Natural killer cell treated with Interleukin-12 subunit alpha and Interleukin-12 subunit beta and Interleukin-15 and Interleukin-18, amount 100 ng/mL, for 72 hours (primary cell): ENCODE results near the gene LMO1. TPM values are rescaled to one million over a fixed set of nuclear protein-coding genes. Genes with fewer than 3 reads are reported as not detected.

Source experiments
- ATAC-seq, 2 donors: fragments of 150-1000 bp; cut with Tn5 transposase in 1 of 2; sonication (Bioruptor Pico), chemical (Tn5 transposase) in 1 of 2; 2 replicates each; pipeline ENCODE4 v1.10.0; 2021
- DNase-seq: peaks from one replicate; pipeline ENCODE4 v3.0.0; 2022; ENCODE audit warnings: low spot score
- H3K27ac Mint-ChIP-seq, 2 donors: 1 replicate in 1 of 2; 2 replicates in 1 of 2; pipeline ENCODE4 v1.8.0; 2022; ENCODE audit warnings: mixed read lengths in 2 of 2, mild to moderate bottlenecking in 1 of 2, moderate library complexity in 1 of 2
- H3K27me3 Mint-ChIP-seq, 2 donors: 1 replicate in 1 of 2; 2 replicates in 1 of 2; pipeline ENCODE4 v1.8.0; 2022; ENCODE audit warnings: mixed read lengths in 2 of 2
- H3K36me3 Mint-ChIP-seq: one replicate; pipeline ENCODE4 v1.8.0; 2022; ENCODE audit warnings: mixed read lengths
- H3K4me1 Mint-ChIP-seq, 2 donors: 1 replicate in 1 of 2; 2 replicates in 1 of 2; pipeline ENCODE4 v1.8.0; 2022; ENCODE audit warnings: low read depth in 2 of 2, mixed read lengths in 2 of 2, mild to moderate bottlenecking in 1 of 2
- H3K4me3 Mint-ChIP-seq: one replicate; pipeline ENCODE4 v1.8.0; 2022; ENCODE audit warnings: mixed read lengths
- H3K9me3 Mint-ChIP-seq: 2 replicates; pipeline ENCODE4 v1.8.0; 2022; ENCODE audit warnings: mixed read lengths
- total RNA-seq, 2 donors: library from RNA; stranded (reverse); gene quantifications; one replicate each; pipeline ENCODE4 v1.2.3, GENCODE V29; 2022

The LMO1 gene
- total RNA-seq, 2 donors from 2014 or later = not detected

DNA sequence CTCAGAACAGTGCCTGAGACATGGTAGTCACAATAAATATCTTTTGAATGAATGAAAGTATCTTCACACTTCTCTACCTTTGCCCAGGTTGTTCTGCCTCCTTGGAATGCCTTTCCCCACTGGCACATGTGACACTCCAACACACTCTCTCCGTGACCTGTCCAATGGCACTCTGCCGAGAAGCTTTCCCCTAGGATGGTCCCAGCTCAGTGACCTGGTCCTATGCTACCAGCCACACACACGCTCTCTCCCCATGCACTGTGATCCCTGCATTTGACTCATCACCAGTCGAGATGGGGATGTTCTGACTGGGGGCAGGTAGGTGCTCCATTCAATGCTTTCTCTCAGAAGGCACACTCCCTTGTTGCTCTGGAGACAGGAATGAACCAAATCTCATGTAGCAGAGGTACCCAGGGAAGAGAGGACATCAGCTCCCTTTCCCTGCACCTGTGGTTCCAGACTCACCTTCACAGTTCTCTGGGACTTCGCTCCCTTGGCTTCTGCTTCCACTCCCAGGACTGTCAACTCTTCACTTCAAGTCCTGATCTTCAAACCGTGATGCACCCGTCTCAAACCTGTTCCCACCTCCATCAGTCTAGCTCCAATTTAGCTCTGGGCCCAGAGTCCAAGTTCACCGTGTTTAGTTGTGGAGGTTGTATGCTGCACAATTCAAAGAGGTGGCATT, 30.7 kb upstream of the LMO1 start:
- ATAC-seq (no peak), DNase-seq (no peak)
- Mint-ChIP-seq H3K36me3 (no peaks in the 10 kb centered on the region), H3K27me3 (peaks cover 3% of the 10 kb centered on the region in 2 donors), H3K9me3 (no peaks in the 10 kb centered on the region), H3K27ac (no peak overlapping the region), H3K4me3 (no peak overlapping the region), H3K4me1 (no peaks in the 10 kb centered on the region)

DNA sequence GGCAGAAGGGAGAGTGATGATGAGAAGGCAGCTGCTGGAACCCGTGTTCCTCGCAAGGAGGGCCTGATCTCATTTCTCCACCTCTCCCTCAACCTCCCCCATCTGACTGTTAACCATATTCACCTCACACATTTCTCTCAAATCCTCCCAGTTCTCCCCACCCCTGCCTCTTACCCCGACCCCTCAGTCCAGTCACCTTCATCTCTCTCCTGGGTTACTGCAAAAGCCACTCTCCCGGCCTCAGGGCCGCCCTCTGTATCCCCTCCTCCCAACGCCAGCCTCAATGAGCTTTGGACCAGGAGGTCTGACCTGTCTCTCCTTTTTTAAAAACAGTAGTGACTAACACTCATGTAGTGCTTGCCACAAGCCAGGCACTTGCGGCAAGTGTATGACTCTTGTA, 29.5 kb upstream of the LMO1 start:
- no peaks in the 10 kb centered on the region for H3K9me3 Mint-ChIP-seq
- DNase-seq (no peak), ATAC-seq (no peak)
- H3K27ac Mint-ChIP-seq = no peak overlapping the region
- H3K4me1 Mint-ChIP-seq = no peaks in the 10 kb centered on the region
- H3K4me3 Mint-ChIP-seq = no peak overlapping the region
- no peaks in the 10 kb centered on the region for H3K36me3 Mint-ChIP-seq
- H3K27me3 Mint-ChIP-seq = peaks cover 0 to 6% of the 10 kb centered on the region in 2 donors

DNA sequence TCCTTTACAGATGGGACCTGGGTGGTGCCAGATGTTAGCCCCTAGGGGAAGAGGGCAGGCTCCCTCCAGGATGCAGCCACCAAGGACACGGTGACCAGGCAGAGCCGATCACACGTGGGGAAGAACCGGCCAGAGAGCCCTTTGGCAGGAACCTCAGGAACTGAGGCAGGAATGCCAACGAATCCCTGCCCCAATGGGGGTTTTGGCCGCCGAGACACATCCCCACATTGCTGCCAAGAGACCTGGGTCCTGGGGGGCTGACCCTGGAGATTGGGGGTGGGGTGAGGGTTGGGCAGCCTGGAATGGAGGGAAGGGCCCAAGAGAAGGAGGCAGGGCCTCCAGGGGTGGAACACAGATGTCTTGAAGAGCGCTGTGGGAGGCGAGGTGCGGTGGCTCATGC, 28.7 kb upstream of the LMO1 start:
- peak; percentile 54 for DNase-seq
- no peak overlapping the region for H3K27ac Mint-ChIP-seq
- ATAC-seq = no peak

DNA sequence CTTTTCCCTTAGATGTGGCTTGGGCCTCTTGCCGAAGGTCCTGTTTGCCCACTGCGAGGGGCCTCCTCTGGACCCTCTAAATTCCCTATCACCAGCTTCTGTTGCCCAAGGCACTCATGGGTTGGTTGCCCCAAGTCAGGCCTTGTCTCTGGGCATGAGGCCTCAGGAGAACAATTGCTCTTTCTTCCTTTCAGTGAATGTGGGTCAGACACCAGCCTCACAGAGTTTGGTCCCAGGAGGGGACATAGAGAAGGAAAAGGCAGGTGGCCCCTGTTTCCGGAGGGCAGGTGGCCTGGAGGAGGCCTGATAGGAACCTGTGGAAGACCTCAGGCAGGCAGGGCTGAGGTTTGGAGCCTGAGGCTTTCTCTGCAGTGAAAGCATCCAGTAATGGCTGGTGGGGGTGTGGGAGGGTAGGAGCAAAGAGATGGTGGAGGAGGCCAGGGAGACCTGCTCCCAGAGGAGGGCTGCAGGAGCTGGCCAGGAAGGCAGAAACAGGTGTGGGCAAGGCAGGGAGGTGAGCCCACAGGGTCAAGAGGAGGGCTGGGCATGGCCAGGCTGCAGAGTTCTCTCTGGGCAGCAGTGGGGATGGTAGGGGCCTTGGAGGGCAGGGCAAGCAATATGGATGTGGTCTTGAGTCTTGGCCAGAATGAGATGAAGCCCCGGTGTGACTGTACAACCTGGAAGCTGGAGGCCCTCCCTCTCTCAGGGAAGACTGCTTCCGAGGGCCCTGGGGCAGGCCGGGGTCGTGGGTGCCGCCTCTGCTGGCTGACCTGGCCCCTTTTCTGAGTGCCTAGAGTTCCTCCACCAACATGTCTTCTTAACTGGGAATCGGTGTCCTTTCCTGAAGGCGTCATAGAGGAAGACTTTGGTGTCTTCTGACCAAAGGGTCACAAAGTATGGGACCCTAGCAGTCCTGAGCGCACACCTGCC, 28.0 kb upstream of the LMO1 start:
- H3K27me3 Mint-ChIP-seq = peaks cover 4 to 7% of the 10 kb centered on the region in 2 donors
- H3K4me3 Mint-ChIP-seq = no peak overlapping the region
- H3K9me3 Mint-ChIP-seq = no peaks in the 10 kb centered on the region
- no peaks in the 10 kb centered on the region for H3K36me3 Mint-ChIP-seq
- DNase-seq (peak; percentile 35), ATAC-seq (no peak)
- no peaks in the 10 kb centered on the region for H3K4me1 Mint-ChIP-seq
- no peak overlapping the region for H3K27ac Mint-ChIP-seq

More for the DNA sequence above, 28.7 kb upstream of the LMO1 start:
- peaks cover 0 to 7% of the 10 kb centered on the region in 2 donors for H3K27me3 Mint-ChIP-seq
- no peak overlapping the region for H3K4me3 Mint-ChIP-seq
- H3K36me3 Mint-ChIP-seq = no peaks in the 10 kb centered on the region
- H3K9me3 Mint-ChIP-seq = no peaks in the 10 kb centered on the region
- no peaks in the 10 kb centered on the region for H3K4me1 Mint-ChIP-seq

DNA sequence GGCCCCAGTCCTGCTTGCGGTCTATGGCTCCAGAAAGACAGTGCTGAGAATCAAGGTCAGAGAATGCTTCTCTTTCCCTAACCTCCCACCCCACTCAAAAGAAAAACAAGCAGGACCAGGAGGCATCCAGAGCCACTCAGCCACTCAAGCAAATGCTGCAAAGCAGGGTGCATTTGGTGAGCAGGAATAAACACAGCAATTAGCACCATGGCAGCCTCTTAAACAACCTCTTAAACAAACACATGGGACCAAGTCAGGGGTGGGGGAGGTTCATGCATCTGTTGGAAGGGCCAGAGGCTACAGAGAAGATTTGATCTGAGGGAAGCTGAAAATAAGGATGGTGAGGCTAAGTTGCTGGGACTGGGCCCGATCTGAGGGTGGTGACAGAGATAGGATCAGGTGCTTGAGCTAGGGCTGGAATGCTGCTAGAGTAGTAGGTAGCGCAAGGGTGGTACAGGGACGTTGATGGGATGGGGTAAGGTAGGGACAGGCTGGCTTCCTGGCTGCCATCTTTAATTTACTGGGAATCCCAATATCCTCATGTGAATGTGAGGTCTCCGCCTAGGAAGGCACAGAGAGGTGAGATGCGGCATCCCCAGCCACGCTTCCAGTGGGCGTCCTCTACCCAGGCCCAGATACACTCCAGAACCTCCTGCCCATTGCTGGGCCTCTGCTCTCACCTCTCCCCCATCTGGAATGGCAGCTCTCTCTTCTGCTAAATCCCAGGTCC, 26.6 kb upstream of the LMO1 start:
- ATAC-seq (no peak), DNase-seq (no peak)
- H3K4me3 Mint-ChIP-seq = no peak overlapping the region
- no peaks in the 10 kb centered on the region for H3K9me3 Mint-ChIP-seq
- no peak overlapping the region for H3K27ac Mint-ChIP-seq
- peaks cover 4 to 7% of the 10 kb centered on the region in 2 donors for H3K27me3 Mint-ChIP-seq
- H3K36me3 Mint-ChIP-seq = no peaks in the 10 kb centered on the region
- no peaks in the 10 kb centered on the region for H3K4me1 Mint-ChIP-seq

DNA sequence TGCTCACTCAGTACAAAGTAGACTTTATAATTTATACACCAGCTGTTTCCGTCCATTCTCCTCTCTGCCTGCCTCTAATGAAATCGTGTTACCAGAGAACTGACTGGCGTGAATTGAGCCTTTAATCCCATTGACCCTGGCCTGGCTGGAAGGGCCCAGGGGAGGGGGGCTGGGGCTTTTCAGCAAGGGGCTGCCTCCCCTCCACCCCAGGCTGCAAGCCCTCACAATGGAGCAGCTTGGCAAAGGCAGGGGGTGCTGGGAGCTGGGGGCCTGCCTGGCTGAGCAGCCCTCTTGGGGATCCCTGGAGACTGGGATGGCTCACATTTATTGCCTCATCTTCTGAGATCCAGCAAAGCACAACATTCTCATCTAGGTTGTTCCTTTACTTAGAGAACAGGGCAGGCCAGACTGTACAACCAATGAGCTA, 25.8 kb upstream of the LMO1 start:
- ATAC-seq = no peak
- Mint-ChIP-seq H3K4me3 (no peak overlapping the region), H3K4me1 (no peaks in the 10 kb centered on the region), H3K36me3 (no peaks in the 10 kb centered on the region), H3K27ac (no peak overlapping the region), H3K9me3 (no peaks in the 10 kb centered on the region), H3K27me3 (peaks cover 7 to 13% of the 10 kb centered on the region in 2 donors)
- DNase-seq = peak; percentile 26

DNA sequence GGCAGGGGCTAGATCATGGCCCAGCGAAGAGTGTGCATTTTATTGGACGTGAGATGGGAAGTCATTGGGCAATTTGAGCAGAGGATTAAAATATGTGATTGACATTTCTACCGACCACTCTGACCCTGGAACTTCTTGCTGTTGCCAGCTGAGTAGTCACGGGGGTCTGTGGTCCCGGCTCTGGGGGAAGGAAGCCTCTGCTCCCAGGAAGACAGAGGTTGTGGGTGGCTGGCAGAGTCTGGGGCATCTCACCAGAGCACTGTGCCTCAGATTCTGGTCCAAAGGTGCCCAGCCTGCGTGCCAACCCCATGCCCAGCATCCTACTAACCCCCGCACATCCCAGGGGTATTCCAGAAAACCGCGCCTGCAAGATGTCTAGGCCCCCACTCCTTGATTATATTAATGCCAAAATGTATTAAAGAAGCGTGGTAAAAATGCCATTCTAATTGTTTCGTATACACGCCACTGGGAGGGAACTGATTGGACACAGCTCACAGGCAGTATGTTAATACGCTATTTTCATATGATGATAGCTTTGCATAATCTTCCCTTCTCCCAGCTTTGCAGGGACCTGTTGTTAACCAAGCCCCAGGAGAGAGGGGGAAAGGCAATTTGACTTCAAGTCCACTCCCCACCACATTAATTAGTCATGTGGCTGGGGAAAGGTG, 25.3 kb upstream of the LMO1 start:
- DNase-seq (no peak), ATAC-seq (no peak)
- H3K27me3 Mint-ChIP-seq = peaks cover 9 to 18% of the 10 kb centered on the region in 2 donors
- no peaks in the 10 kb centered on the region for H3K36me3 Mint-ChIP-seq
- no peak overlapping the region for H3K27ac Mint-ChIP-seq
- no peak overlapping the region for H3K4me3 Mint-ChIP-seq
- H3K4me1 Mint-ChIP-seq = no peaks in the 10 kb centered on the region
- no peaks in the 10 kb centered on the region for H3K9me3 Mint-ChIP-seq

DNA sequence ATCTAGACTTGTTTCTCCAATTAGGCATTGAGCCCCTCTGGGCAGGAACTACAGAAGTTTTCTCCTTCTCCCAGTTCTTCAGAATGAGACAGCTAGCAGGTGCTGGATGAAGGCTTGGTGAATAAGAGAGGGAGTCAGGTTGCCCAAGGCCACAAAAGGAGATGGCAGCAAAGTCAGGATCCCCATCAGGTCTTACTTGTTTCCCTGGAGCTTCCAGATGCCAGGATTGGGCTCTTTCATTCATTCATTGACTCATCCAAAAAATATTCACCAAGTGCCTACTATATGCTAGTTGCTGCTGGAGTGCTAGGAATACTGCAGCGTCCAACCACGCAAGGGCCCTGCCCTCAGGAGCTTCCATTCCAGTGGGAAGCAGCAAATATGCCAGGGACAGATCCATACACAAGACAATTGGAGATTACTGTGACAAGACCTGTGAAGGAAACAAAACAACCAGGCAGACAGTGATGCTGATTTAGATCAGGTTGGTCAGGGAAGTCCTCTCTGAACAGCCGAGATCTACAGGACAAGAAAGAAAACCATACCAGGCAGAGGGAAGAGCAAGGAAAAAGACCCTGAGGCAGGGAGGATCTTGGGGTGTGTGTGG, 24.6 kb upstream of the LMO1 start:
- ATAC-seq (no peak), DNase-seq (no peak)
- no peaks in the 10 kb centered on the region for H3K36me3 Mint-ChIP-seq
- no peaks in the 10 kb centered on the region for H3K9me3 Mint-ChIP-seq
- peaks cover 9 to 18% of the 10 kb centered on the region in 2 donors for H3K27me3 Mint-ChIP-seq
- no peak overlapping the region for H3K4me3 Mint-ChIP-seq
- no peaks in the 10 kb centered on the region for H3K4me1 Mint-ChIP-seq
- no peak overlapping the region for H3K27ac Mint-ChIP-seq

DNA sequence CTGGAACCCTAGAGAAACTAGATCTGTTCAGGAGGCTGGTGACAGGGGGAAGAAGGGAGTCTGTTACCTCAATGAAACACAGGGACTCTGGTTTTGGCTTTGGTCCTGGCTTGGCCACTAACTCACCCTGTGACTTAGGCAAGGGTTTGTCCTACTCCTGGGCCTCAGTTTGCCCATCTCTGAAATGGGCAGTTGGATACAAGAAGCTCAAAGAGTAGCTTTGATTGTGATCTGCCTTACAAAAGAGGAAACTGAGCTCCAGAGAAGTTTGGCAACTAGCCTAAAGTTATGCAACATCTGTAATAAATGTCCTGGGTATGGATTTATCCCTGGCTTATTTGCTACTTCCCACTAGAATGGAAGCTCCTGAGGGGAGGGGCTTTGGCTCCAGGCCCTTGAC, 24.0 kb upstream of the LMO1 start:
- ATAC-seq = no peak
- Mint-ChIP-seq H3K36me3 (no peaks in the 10 kb centered on the region), H3K4me3 (no peak overlapping the region), H3K27ac (no peak overlapping the region), H3K27me3 (peaks cover 9 to 18% of the 10 kb centered on the region in 2 donors), H3K9me3 (no peaks in the 10 kb centered on the region), H3K4me1 (no peaks in the 10 kb centered on the region)
- DNase-seq = no peak

DNA sequence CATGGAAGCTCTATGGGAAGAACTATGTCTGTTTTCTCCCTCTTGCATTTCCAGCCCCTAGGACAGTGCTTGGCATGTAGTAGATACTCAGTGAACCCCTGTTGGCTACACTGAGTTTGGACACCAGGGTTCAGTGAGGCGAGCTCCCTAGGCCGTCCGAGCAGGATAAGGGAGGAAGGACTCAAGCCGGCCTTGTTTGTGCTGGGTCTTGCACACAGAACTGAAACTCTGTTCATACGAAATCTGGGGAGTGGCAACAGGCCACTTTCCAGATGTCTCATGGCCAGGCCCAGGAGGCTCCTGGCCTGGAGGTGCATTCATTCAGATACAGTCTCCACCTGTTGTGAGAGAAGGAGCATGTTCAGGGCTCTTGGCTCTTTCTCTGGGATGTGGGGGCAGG, 23.6 kb upstream of the LMO1 start:
- Mint-ChIP-seq H3K36me3 (no peaks in the 10 kb centered on the region), H3K4me1 (no peaks in the 10 kb centered on the region), H3K27me3 (peaks cover 9 to 18% of the 10 kb centered on the region in 2 donors), H3K27ac (no peak overlapping the region), H3K4me3 (no peak overlapping the region), H3K9me3 (no peaks in the 10 kb centered on the region)
- ATAC-seq (no peak), DNase-seq (no peak)

DNA sequence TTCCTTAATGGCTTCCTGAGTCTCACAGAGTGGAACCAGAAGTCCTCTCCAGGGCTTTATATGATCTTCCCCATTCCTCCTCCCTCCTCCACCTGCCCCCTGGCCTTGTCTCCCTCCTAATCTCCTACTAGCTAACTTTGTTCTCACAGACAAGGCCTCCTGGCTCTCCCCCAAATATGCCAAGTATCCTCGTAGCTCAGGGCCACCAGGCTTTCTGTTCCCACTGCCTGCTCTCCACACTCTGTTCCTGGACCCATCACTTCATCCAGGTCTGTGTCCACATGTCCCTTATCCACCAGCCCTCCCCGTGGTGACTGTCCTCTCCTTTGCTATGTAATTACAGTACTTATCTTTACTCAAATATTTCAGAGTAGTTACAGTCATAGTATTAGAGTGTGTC, 23.2 kb upstream of the LMO1 start:
- no peaks in the 10 kb centered on the region for H3K36me3 Mint-ChIP-seq
- no peak overlapping the region for H3K27ac Mint-ChIP-seq
- H3K4me1 Mint-ChIP-seq = no peaks in the 10 kb centered on the region
- no peak for DNase-seq
- peaks cover 9 to 18% of the 10 kb centered on the region in 2 donors for H3K27me3 Mint-ChIP-seq
- no peak for ATAC-seq
- no peak overlapping the region for H3K4me3 Mint-ChIP-seq
- H3K9me3 Mint-ChIP-seq = no peaks in the 10 kb centered on the region

DNA sequence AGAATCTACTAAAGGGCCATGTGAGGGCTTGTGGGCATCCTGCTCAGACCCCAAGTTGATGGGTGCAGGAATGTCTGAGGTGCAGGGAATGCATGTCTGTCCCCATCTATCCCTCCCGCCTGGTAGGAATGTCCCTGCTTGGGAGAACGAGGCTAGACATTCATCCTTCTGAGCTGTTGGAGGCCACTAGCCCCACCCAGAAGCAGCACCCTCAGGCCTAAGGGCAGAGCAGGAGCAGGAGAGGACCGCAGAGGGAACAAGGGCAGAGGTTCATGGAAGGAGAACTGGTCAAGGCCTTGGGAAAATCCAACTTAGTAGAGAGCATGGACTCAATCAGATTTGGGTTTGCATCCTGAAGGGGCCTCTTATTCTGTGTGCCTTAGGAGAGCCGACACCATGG, 22.1 kb upstream of the LMO1 start:
- Mint-ChIP-seq H3K27me3 (peaks cover 9 to 18% of the 10 kb centered on the region in 2 donors), H3K36me3 (no peaks in the 10 kb centered on the region), H3K9me3 (no peaks in the 10 kb centered on the region), H3K4me3 (no peak overlapping the region), H3K27ac (no peak overlapping the region), H3K4me1 (no peaks in the 10 kb centered on the region)
- ATAC-seq (no peak), DNase-seq (no peak)

DNA sequence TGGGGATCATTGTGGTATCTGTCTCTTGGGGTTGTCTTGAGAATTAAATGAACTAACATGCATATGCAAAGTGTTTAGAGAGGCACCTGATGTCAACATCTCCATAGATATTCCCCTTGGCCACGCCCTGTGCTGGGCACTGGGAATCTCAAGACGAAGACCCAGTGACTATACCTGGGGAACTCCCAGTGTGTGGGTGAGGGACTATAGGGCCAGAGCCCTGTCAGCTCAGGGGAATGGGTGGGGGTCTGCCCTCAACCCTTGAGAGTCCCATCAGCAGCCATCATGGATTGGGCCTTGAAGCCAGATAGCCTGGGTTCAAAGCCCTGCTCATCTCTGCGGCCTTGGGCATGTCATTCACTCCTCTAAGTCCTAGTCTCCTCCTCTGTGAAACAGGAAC, 21.6 kb upstream of the LMO1 start:
- Mint-ChIP-seq H3K36me3 (no peaks in the 10 kb centered on the region), H3K9me3 (no peaks in the 10 kb centered on the region), H3K27me3 (peaks cover 9 to 18% of the 10 kb centered on the region in 2 donors), H3K4me3 (no peak overlapping the region), H3K4me1 (no peaks in the 10 kb centered on the region), H3K27ac (no peak overlapping the region)
- DNase-seq (no peak), ATAC-seq (no peak)
